ENCODE measurements around the gene DEFB118. TPM values are rescaled to one million over a fixed set of nuclear protein-coding genes. Genes with fewer than 3 reads are reported as not detected.

DEFB118 gene
- total and polyA plus RNA-seq, 2 donors (not counting 3 experiments of a cell fraction or from before 2014, with no cell fraction given) = not detected

GRCh38 chr20:31418307-31418706 is 49.9 kb downstream of the DEFB118 start:
- Histone ChIP-seq H3K27me3 (ENCODE audit: control insufficient read depth in 2 of 2, insufficient read depth in 2 of 2, low read length in 2 of 2) (no peaks in the 10 kb centered on the region), H3K79me2 (ENCODE audit: control insufficient read depth, insufficient read depth, low read length) (no peaks in the 10 kb centered on the region), H3K4me2 (ENCODE audit: insufficient read depth, low read length) (no peak overlapping the region), H3K27ac (ENCODE audit: insufficient read depth, low read depth, low read length) (no peak overlapping the region), H4K20me1 (replicated peaks; ENCODE audit: control insufficient read depth, extremely low read depth, insufficient read depth, low read length) (no peaks in the 10 kb centered on the region), H3K36me3 (ENCODE audit: control insufficient read depth in 2 of 2, extremely low read depth in 1 of 2, insufficient read depth in 2 of 2, low read length in 2 of 2) (no peaks in the 10 kb centered on the region), H3K4me3 (replicated peaks in 1 of 3; ENCODE audit: insufficient read depth in 1 of 3, low read depth in 1 of 3, low read length in 3 of 3) (no peak overlapping the region), H2AFZ (ENCODE audit: low read depth, low read length) (no peak overlapping the region), H3K4me1 (ENCODE audit: control insufficient read depth, extremely low read depth, insufficient read depth, low read length) (no peaks in the 10 kb centered on the region), H3K9me1 (replicated peaks; ENCODE audit: control insufficient read depth, extremely low read depth, insufficient read depth, low read length) (no peaks in the 10 kb centered on the region), H3K9ac (replicated peaks; ENCODE audit: extremely low read depth, insufficient read depth, low read length) (no peak overlapping the region), H3K9me3 (replicated peaks; ENCODE audit: control insufficient read depth, insufficient read depth, low read length) (no peaks in the 10 kb centered on the region)
- ChIA-PET POLR2A (no interaction called here), CTCF (no interaction called here)
- FAIRE-seq (no peak), DNase-seq (ENCODE audit: low read depth, low spot score) (no peak)
- BruUV-seq (replicated peaks) = no TSS peak
- dilution Hi-C loops (cut with MboI; ENCODE audit: extremely low pct_ligation_motif_present, low sequenced_read_pairs) (no loop called here), intact Hi-C loops (cut with micrococcal nuclease) (no loop called here)
- no peak for TF ChIP-seq FOS (IDR thresholded peaks at IDR 0.05; ENCODE audit: borderline replicate concordance, insufficient read depth, low read length)
- TF ChIP-seq MAX (IDR thresholded peaks at IDR 0.05; ENCODE audit: insufficient read depth, insufficient read length) = no peak
- TF ChIP-seq EZH2 (IDR thresholded peaks at IDR 0.05; ENCODE audit: borderline replicate concordance, low read depth, low read length, severe bottlenecking) = no peak
- TF ChIP-seq POLR2A (IDR thresholded peaks at IDR 0.05; ENCODE audit: low read depth, low read length) = no peak
- no peak for TF ChIP-seq CTCF (IDR thresholded peaks at IDR 0.05; ENCODE audit: extremely low read depth in 1 of 2, insufficient read depth in 1 of 2, low read depth in 1 of 2, low read length in 2 of 2)
- TF ChIP-seq POLR2AphosphoS5 (IDR thresholded peaks at IDR 0.05; ENCODE audit: insufficient read depth, low read depth, low read length) = no peak
- no peak for TF ChIP-seq JUN (IDR thresholded peaks at IDR 0.05; ENCODE audit: borderline replicate concordance, insufficient read depth, insufficient read length, low read depth)
- TF ChIP-seq GATA2 (IDR thresholded peaks at IDR 0.05; ENCODE audit: insufficient read depth, insufficient read length, low read depth, low read length) = no peak

Small RNAs within 50 kb of the gene (small RNA-seq; reads per million reads assigned to genes)
- gene DEFB117 (ENCODE audit: insufficient read depth, insufficient read length, low read depth, low replicate concordance) (not detected), gene RF00561 (ENCODE audit: insufficient read depth, insufficient read length, low read depth, low replicate concordance) (not detected), gene RNA5SP480 (ENCODE audit: insufficient read depth, insufficient read length, low read depth, low replicate concordance) (not detected)

Other genes with a start within 250 kb of the DEFB118 start
- not detected in 2 replicates for gene DEFB115, start 110.9 kb upstream of the DEFB118 start, total RNA-seq
- not detected in 2 replicates for gene DEFB115, start 110.9 kb upstream of the DEFB118 start, polyA plus RNA-seq
- gene DEFB116, start 60.0 kb upstream of the DEFB118 start, total RNA-seq = not detected in 2 replicates
- not detected in 2 replicates for gene DEFB116, start 60.0 kb upstream of the DEFB118 start, polyA plus RNA-seq
- gene DEFB119, start 22.0 kb downstream of the DEFB118 start, total RNA-seq = not detected in 2 replicates
- gene DEFB119, start 22.0 kb downstream of the DEFB118 start, polyA plus RNA-seq = not detected in 2 replicates
- gene DEFB121, start 37.6 kb downstream of the DEFB118 start, total RNA-seq = not detected in 2 replicates
- gene DEFB121, start 37.6 kb downstream of the DEFB118 start, polyA plus RNA-seq = not detected in 2 replicates
- gene DEFB123, start 72.0 kb downstream of the DEFB118 start, total RNA-seq = not detected in 2 replicates
- not detected in 2 replicates for gene DEFB123, start 72.0 kb downstream of the DEFB118 start, polyA plus RNA-seq
- not detected in 2 replicates for gene DEFB124, start 106.5 kb downstream of the DEFB118 start, total RNA-seq
- not detected in 2 replicates for gene DEFB124, start 106.5 kb downstream of the DEFB118 start, polyA plus RNA-seq
- not detected in 2 replicates for gene REM1, start 106.7 kb downstream of the DEFB118 start, total RNA-seq
- gene REM1, start 106.7 kb downstream of the DEFB118 start, polyA plus RNA-seq = 0.14 and 0.19 TPM in 2 replicates
- gene HM13, start 145.8 kb downstream of the DEFB118 start, total RNA-seq = 188 and 211 TPM in 2 replicates
- 218 and 265 TPM in 2 replicates for gene HM13, start 145.8 kb downstream of the DEFB118 start, polyA plus RNA-seq
- gene ID1, start 236.7 kb downstream of the DEFB118 start, total RNA-seq = 64.4 and 78.9 TPM in 2 replicates
- 152 and 182 TPM in 2 replicates for gene ID1, start 236.7 kb downstream of the DEFB118 start, polyA plus RNA-seq

Data from endothelial cell of umbilical vein (primary cell).